ENCODE results near the gene PTGR3. TPM values are rescaled to one million over a fixed set of nuclear protein-coding genes. Genes with fewer than 3 reads are reported as not detected.

The PTGR3 gene
- total RNA-seq, 1 experiment from 2014 or later, result 1.6 TPM

- H3K4me1 ChIP-seq (ENCODE audit: insufficient read depth, low read length), result no peaks in the 10 kb centered on the region
- no peak overlapping the region for H2BK120ac ChIP-seq (ENCODE audit: low read depth, low read length, poor library complexity, severe bottlenecking)
- H3K4ac ChIP-seq (ENCODE audit: low read depth, low read length), result no peak overlapping the region
- no peak overlapping the region for H4K8ac ChIP-seq (replicated peaks; ENCODE audit: insufficient read length, low read depth, low read length)
- no CpG with 5 or more reads among the region's 9 CpGs for WGBS (ENCODE audit: extremely low coverage, insufficient read length, low lambda C conversion rate)
- H3K14ac ChIP-seq (ENCODE audit: insufficient read depth, low read length), result no peak overlapping the region
- no peaks in the 10 kb centered on the region for H3K79me1 ChIP-seq (ENCODE audit: insufficient read depth, low read depth, low read length, poor library complexity, severe bottlenecking)
- no peak overlapping the region for H3K27ac Mint-ChIP-seq
- no peak overlapping the region for H3T11ph ChIP-seq (ENCODE audit: low read length)
- no peak overlapping the region for H2BK12ac ChIP-seq (ENCODE audit: insufficient read length, low read depth, low read length)
- H3K36me3 Mint-ChIP-seq (ENCODE audit: insufficient read depth in 1 of 3, low read depth in 3 of 3), result no peaks in the 10 kb centered on the region
- TF ChIP-seq, protein P1, sequence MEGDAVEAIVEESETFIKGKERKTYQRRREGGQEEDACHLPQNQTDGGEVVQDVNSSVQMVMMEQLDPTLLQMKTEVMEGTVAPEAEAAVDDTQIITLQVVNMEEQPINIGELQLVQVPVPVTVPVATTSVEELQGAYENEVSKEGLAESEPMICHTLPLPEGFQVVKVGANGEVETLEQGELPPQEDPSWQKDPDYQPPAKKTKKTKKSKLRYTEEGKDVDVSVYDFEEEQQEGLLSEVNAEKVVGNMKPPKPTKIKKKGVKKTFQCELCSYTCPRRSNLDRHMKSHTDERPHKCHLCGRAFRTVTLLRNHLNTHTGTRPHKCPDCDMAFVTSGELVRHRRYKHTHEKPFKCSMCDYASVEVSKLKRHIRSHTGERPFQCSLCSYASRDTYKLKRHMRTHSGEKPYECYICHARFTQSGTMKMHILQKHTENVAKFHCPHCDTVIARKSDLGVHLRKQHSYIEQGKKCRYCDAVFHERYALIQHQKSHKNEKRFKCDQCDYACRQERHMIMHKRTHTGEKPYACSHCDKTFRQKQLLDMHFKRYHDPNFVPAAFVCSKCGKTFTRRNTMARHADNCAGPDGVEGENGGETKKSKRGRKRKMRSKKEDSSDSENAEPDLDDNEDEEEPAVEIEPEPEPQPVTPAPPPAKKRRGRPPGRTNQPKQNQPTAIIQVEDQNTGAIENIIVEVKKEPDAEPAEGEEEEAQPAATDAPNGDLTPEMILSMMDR (conservative IDR thresholded peaks at IDR 0.05), result no peak
- no peak overlapping the region for H3K4me2 ChIP-seq (ENCODE audit: insufficient read depth, insufficient read length, low read length)
- H2AK5ac ChIP-seq (ENCODE audit: insufficient read length, low read length), result no peak overlapping the region
- no peaks in the 10 kb centered on the region for H4K20me1 ChIP-seq (ENCODE audit: control insufficient read depth, insufficient read depth, insufficient read length)
- no peaks in the 10 kb centered on the region for H3K9me3 ChIP-seq (ENCODE audit: control insufficient read depth, low read depth, low read length)
- H2BK5ac ChIP-seq (ENCODE audit: insufficient read length, low read length), result no peak overlapping the region
- H3K27me3 Mint-ChIP-seq (ENCODE audit: low read depth), result no peaks in the 10 kb centered on the region; the same call in 1 of the 2 replicates
- no peaks in the 10 kb centered on the region for H3K23me2 ChIP-seq (ENCODE audit: insufficient read length, low read depth, low read length, poor library complexity, severe bottlenecking)
- H3K18ac ChIP-seq (ENCODE audit: insufficient read length, low read depth, low read length), result no peak overlapping the region
- H3K27ac ChIP-seq (ENCODE audit: insufficient read length, low read depth, low read length), result no peak overlapping the region
- H3K4me1 Mint-ChIP-seq, result no peaks in the 10 kb centered on the region
- H3K79me2 ChIP-seq (ENCODE audit: insufficient read depth, low read length), result no peaks in the 10 kb centered on the region
- no peak overlapping the region for H2BK20ac ChIP-seq (ENCODE audit: low read depth, low read length, poor library complexity, severe bottlenecking)
- no peak overlapping the region for H4K5ac ChIP-seq (ENCODE audit: insufficient read length, low read depth, low read length)
- no peak for DNase-seq
- H3K23ac ChIP-seq (ENCODE audit: insufficient read length, low read depth, low read length), result no peak overlapping the region
- no peak overlapping the region for H4K91ac ChIP-seq (ENCODE audit: insufficient read length, low read depth, low read length)
- H3K27me3 ChIP-seq (ENCODE audit: insufficient read depth, low read length), result no peaks in the 10 kb centered on the region
- H2BK15ac ChIP-seq (ENCODE audit: low read depth, low read length), result no peak overlapping the region
- no peak overlapping the region for H2AFZ ChIP-seq (ENCODE audit: low read length)
- H3K56ac ChIP-seq (ENCODE audit: insufficient read length, low read depth, low read length), result no peak overlapping the region
- H3K9ac ChIP-seq (ENCODE audit: extremely low read depth, insufficient read length, low read length), result no peak overlapping the region
- H3K9me3 Mint-ChIP-seq, result no peaks in the 10 kb centered on the region
- H3K4me3 Mint-ChIP-seq, result no peak overlapping the region
Measured at GRCh38 chr18:75228967-75229366, 20.0 kb upstream of the PTGR3 start.
